KOPT-K1 (cell line): ENCODE measurements around the gene IGHMBP2.
A peak's percentile ranks its signal among the peaks of the same experiment; 100 is the strongest.
"Not testable (repeated sequence)": the region's sequence is repeated elsewhere in the genome, so short reads cannot be mapped to it uniquely, and the experiment has no call there.

Experiments used
- H3K27ac ChIP-seq: fragments of 200-600 bp; sonication (generic); 2 replicates; pipeline ENCODE4 v1.5.1; 2016; ENCODE audit warnings: antibody characterized with exemption, mild to moderate bottlenecking, low read depth, low read length; ENCODE audit not compliant: poor library complexity, severe bottlenecking
- H3K36me3 ChIP-seq: fragments of 200-600 bp; sonication (generic); 2 replicates; pipeline ENCODE4 v1.5.1; 2017; ENCODE audit warnings: antibody characterized with exemption, mild to moderate bottlenecking, low read length, moderate library complexity; ENCODE audit not compliant: insufficient read depth
- H3K9me3 ChIP-seq: fragments of 200-600 bp; sonication (generic); 2 replicates; pipeline ENCODE4 v1.5.1; 2017; ENCODE audit warnings: antibody characterized with exemption, low read length, mild to moderate bottlenecking; ENCODE audit not compliant: insufficient read depth, poor library complexity, severe bottlenecking

IGHMBP2 gene

DNA sequence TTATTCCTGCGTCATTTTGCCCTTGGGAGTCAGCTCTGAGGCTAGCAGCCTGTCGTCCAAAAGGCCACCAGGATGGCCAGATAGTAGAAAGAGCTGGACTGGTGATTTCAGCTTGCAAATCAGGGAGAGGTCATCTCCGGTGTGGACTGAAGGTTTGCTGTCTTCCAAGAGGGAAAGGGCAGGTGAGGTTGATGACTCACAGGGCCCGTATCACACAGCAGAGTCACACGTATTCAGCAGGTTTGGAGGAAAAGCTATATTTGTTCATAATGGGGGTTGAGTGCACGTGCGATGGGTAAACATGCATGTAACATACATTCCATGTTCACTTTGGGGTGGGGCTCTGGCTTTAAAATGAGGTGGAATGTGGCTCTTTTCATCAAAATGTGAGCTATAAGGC is 25.7 kb upstream of the IGHMBP2 start:
- no peaks in the 10 kb centered on the region for H3K36me3 ChIP-seq
- H3K27ac ChIP-seq: no peak overlapping the region
- H3K9me3 ChIP-seq: no peaks in the 10 kb centered on the region

DNA sequence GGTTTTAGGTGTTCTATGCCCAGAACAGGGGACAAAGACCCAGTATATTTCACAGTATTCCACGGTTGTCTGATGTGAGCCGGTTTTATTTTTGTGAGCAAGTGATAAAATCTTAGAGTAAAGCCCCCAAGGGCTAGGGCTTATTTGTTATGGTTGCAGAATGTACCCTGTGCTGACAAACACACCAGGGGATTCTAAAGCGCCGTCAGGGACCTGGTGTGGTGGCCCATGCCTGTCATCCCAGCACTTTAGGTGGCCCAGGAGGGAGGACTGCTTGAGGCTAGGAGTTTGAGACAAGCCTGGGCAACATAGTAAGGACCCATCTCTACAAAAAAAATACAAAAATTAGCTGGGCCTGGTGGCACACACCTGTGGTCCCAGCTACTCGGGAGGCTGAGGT is 22.8 kb upstream of the IGHMBP2 start:
- H3K36me3 ChIP-seq: no peaks in the 10 kb centered on the region
- H3K27ac ChIP-seq: no peak overlapping the region
- no peaks in the 10 kb centered on the region for H3K9me3 ChIP-seq

DNA sequence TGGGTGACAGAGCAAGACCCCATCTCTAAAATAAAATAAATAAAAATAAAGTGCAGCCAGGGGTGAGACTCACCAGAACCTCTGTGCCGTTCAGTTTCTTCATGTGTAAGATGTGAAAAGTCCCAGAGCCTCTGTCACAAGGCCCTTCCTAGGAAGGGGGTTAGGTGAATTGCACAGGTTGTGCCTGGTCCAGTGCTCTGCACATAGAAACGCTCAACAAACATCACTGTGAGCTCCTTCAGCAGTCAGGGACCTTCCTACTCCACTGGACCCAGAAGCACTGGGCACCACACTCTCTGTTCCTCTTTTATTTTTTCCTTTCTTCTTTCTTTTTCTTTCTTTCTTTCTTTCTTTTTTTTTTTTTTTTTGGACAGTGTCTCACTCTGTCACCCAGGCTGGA is 22.4 kb upstream of the IGHMBP2 start:
- Histone ChIP-seq H3K27ac (no peak overlapping the region), H3K9me3 (no peaks in the 10 kb centered on the region), H3K36me3 (no peaks in the 10 kb centered on the region)

DNA sequence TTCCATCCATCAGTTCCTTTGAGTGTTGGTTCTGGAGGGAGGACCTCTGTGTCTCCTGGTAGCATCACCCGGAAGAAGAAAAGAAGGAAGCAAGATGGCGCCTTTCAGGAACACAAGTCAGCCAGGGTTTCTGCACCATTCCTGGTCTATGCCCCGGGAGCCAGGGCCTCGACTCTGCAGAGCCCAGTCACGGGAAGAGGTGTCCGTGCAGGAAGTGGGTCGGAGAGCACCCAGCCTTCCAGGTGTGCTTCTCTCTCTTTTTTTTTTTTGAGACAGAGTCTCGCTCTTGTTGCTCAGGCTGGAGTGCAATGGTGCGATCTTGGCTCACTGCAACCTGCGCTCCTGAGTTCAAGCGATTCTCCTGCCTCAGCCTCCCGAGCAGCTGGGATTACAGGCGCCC is 21.3 kb upstream of the IGHMBP2 start:
- H3K9me3 ChIP-seq: no peaks in the 10 kb centered on the region
- no peak overlapping the region for H3K27ac ChIP-seq
- no peaks in the 10 kb centered on the region for H3K36me3 ChIP-seq

DNA sequence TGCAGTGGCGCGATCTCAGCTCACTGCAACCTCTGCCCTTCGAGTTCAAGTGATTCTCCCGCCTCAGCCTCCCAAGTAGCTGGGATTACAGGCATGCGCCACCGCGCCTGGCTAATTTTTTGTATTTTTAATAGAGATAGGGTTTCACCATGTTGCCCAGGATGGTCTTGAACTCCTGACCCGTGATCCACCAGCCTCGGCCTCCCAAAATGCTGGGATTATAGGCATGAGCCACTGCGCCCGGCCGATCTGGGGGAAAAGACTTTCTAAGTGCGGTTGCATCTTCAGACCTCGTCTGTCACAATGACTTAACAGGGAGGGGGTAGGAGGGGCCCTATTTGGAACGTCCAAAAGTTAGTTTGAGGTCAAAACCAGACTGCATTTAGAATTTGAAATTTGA is 18.9 kb upstream of the IGHMBP2 start:
- not testable (repeated sequence) for H3K36me3 ChIP-seq, H3K27ac ChIP-seq, H3K9me3 ChIP-seq

DNA sequence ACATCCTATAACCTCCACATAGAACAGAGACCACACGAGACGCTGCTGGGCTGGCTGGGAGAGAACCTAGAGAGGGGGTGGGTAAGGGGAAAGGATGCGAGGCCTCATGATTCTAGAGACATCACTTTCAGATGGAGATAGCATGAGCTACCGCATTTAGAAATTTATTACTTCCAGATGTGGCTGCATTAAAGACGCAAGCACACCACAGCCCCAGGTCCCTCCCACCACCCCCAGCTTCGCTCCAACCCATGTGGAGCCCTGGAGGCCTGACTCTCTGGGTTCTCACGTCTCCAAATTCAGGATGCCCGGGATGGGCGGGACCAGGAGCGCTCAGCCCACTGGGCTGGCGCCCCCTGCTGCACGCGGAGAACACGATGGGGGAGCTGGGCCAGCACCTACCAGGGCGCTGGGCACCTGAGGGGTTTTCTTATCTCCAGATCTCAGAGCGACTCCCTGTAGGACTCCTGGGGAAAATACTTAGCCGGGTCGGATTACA is 13.7 kb upstream of the IGHMBP2 start:
- peaks cover 54% of the 10 kb centered on the region for H3K36me3 ChIP-seq
- no peaks in the 10 kb centered on the region for H3K9me3 ChIP-seq
- H3K27ac ChIP-seq: no peak overlapping the region

DNA sequence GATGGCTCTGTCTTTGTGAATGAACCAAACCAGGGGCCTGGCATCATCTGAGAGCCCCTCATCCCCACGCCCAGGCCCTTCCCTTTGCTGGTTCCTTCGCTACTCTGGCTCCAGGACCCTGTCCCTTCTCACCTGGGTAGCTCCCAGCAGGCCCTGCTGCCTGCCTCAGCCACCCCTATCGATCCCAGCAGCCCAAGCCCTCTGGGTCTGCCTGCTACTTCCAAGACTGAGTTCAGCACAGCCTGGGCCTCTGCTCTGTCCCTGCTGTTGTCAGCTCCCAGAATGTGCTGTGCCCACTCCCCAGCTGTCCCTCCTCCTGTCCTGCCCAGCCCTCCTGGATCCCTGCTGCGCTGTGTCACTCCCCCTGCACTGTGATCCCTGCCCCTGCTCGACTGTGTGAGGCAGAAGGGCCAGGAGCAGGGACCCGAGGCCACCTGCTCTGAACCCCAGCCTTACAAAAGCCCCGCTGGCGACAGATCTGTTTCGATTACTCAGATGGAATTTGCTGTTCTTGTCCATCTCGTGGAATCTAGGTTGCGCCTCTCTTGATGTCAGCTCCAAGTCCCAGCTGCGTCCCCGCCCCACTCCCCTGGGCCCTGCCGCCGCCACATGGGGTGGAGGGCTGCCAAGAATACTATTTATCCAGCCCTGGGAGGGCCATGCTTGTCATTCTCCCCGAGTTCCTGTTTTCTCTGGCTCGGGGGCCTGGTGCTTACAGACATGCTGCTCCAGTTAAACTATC is 13.0 kb upstream of the IGHMBP2 start:
- Histone ChIP-seq H3K36me3 (peaks cover 61% of the 10 kb centered on the region), H3K9me3 (no peaks in the 10 kb centered on the region), H3K27ac (no peak overlapping the region)

DNA sequence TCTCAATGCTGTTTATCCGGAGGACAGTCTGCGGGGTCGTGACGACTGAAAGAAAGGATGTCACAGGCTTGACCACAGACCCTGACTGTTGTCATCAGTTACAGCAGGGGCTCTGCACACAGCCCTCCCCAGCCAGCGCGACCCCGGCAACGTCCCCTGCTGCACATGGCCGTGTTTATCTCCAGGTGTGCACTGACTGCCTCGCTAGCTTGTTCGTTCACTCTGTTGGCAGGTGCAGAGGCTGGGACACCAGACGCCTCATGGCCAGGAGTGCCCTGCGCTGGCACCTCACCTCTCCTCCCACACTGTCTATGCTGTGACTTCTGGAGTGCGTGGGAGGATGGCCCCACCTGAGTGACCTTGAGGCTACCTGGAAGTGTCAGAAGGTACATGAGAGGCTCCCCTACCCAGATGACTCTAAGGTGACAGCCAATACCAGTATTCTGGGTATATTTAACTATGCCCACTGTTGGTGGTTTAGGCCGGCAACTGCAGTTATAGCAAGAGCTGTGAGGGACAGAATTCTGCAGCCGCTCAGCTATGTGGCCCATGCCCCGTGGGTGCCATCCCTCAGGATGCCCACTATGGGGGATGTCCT is 12.2 kb upstream of the IGHMBP2 start:
- peaks cover 69% of the 10 kb centered on the region for H3K36me3 ChIP-seq
- H3K9me3 ChIP-seq: no peaks in the 10 kb centered on the region
- no peak overlapping the region for H3K27ac ChIP-seq

DNA sequence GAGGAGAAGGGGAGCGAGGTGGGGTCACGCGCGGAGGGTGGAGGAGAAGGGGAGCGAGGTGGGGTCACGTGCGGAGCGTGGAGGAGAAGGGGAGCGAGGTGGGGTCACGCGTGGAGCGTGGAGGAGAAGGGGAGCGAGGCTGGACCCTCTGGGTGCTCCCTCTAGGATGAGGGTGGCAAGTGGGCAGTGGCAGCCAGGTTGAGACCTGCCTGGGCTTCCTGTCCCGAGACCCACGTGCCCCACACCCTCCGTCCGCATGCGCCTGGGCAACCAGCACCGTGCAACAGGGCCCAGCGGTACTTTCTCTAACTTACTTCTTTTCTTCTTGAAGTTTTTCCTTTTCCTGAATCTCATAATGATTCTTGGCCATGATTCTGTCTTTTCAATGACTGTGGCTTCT is 11.1 kb upstream of the IGHMBP2 start:
- H3K9me3 ChIP-seq: no peaks in the 10 kb centered on the region
- no peak overlapping the region for H3K27ac ChIP-seq
- peaks cover 80% of the 10 kb centered on the region for H3K36me3 ChIP-seq

DNA sequence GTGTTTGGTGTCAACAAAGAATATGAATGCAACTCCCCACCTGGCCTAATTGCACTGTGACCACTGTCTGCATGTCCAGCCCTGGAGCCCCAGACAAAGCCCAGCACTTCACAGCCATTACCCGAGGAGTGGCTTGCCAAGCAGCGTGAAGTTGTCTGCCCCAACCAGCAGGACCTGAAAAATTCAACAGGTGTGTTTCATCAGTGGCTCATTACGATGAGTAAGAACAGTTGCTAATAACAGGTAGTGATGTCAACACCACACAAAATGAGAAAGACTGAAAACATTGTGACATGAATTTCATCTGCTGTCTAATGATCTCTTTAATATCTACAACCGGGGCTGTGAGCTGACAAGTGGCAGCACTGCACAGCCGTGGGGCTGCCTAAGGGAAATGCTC is 10.4 kb upstream of the IGHMBP2 start:
- no peaks in the 10 kb centered on the region for H3K9me3 ChIP-seq
- H3K36me3 ChIP-seq: peaks cover 87% of the 10 kb centered on the region
- no peak overlapping the region for H3K27ac ChIP-seq

DNA sequence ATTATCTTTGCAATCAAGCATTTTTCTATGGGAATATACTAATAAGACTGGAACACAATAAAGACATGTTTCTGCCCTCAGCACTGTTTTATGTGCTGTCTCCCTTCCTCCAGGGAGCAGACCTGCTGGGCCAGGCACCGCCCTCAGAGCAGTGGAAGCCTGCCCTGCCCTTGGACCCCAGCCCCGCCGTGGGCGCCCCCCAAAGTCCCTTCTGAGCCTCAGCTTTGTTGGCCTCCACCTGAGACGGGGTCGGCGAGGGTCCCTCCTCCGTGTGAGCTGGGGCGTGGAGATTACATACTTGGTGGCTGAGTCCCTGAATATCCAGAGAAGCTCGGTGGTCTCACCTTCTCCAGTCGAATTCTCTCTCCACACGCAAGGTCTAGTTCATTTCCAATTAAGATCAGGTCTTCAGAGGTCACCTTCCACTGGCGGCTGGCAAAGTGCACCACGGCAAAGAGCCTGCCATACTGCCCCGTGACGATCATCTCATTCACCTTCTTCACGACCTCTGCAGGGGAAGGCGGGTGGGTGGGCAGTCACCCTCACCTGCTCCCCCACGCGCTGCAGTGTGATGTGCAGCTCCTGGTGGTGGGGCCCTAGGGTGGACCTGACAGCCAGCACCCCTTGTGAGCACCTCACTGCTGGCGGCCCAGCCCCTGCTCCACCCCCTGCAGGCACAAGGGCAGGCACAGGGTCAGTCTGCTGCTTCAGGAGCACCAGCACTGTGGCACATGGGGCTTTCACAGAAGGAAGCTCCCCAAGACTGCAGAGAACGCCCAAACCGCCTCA is 7.3 kb upstream of the IGHMBP2 start:
- H3K9me3 ChIP-seq: no peaks in the 10 kb centered on the region
- H3K36me3 ChIP-seq: peaks cover 90% of the 10 kb centered on the region
- no peak overlapping the region for H3K27ac ChIP-seq

DNA sequence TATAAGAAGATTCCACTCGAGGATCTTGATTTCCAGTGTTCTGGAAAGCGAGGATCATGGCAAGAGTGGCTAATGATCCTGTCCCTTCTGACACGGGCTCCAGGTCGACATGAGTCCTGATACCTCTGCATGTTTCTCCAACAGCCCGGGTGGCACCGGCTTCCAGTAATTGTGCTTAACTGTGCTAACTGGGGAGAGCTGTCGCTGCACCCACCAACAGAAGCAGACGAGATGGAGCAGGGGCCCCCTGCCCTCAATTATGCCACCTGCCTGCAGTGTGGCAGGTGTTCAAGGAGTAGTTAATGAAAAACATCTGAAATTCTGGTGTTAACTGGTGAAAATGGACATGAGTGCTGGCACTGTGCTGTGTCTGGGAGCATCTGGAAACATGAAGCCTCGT is 6.2 kb upstream of the IGHMBP2 start:
- peaks cover 83% of the 10 kb centered on the region for H3K36me3 ChIP-seq

DNA sequence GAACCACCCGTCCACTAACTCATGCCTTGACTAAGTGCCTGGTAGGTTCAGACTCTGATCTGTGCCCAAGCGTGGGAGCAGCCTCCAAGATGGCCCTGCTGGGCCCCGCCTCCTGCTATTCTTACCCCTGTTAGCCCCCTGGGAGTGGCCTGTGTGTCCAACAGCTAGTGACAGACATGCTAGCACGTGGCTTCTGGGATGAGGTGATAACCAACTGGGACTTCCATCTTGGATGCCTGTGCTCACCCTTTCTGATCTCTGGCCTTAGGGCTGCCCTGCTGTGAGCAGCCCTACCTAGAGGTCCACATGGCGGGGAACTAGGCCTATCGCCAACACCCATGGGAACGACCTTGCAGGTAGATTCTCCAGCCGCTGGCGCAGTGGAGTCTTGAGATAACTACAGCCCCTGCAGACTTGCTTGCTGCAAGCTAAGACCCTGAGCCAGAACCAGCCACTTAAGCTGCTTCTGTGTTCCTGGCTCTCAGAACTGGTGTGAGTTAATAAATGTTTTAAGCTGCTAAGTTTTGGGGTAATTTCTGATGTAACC is 2.8 kb upstream of the IGHMBP2 start:
- Histone ChIP-seq H3K36me3 (peaks cover 49% of the 10 kb centered on the region), H3K27ac (no peak overlapping the region), H3K9me3 (no peaks in the 10 kb centered on the region)

More for the DNA sequence above, 6.2 kb upstream of the IGHMBP2 start:
- Histone ChIP-seq H3K27ac (no peak overlapping the region), H3K9me3 (no peaks in the 10 kb centered on the region)

DNA sequence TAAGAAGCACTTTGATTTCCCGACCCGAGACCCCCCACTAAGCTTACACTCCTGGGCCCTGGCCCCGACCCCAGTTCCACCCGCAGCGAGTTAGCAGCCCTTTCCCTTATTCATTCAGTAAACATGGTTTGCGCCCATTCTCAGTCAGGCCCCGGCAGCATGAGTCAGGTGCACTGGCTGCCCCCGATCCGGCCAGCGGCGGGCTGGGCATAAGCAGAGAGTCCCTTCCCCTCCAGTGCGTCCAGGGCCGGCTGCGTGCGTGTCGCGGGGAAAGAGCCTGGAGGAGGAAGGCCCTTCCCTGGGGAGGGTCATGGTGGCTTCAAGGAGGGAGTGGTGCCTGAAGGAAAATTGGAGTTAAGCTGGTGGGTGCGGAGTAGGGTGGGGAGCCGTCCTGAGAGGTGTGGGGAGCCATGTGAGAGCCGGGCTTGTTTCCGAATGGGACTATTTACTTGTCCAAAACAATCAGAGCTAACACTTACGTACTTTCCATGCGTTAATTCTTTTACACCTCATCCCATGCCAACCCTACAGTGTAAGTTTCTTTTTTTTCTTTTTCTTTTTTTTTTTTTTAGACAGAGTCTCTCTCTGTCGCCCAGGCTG is 657 bp downstream of the IGHMBP2 start:
- H3K27ac ChIP-seq: peak overlapping the region; percentile 76
- H3K9me3 ChIP-seq: no peaks in the 10 kb centered on the region
- peaks cover 38% of the 10 kb centered on the region for H3K36me3 ChIP-seq
